Neuron (in vitro differentiated cells): ENCODE measurements around the gene JAZF1.

Experiments
- H2AFZ ChIP-seq: one replicate; pipeline ENCODE4 v1.6.1; 2013; ENCODE audit warnings: low read depth, mild to moderate bottlenecking, inconsistent platforms, low read length, moderate library complexity
- H3K27me3 ChIP-seq: one replicate; pipeline ENCODE4 v1.6.1; 2013; ENCODE audit warnings: low read length; ENCODE audit not compliant: insufficient read depth
- H3K36me3 ChIP-seq: one replicate; pipeline ENCODE4 v1.6.1; 2013; ENCODE audit warnings: low read length; ENCODE audit not compliant: insufficient read depth
- H3K4me1 ChIP-seq: one replicate; pipeline ENCODE4 v1.6.1; 2013; ENCODE audit warnings: low read length; ENCODE audit not compliant: insufficient read depth
- H3K4me3 ChIP-seq: 2 replicates; pipeline ENCODE4 v1.5.1; 2013; ENCODE audit warnings: mild to moderate bottlenecking, low read length, moderate library complexity
- H3K9me3 ChIP-seq: one replicate; pipeline ENCODE4 v1.6.1; 2013; ENCODE audit warnings: low read length

The JAZF1 gene

DNA sequence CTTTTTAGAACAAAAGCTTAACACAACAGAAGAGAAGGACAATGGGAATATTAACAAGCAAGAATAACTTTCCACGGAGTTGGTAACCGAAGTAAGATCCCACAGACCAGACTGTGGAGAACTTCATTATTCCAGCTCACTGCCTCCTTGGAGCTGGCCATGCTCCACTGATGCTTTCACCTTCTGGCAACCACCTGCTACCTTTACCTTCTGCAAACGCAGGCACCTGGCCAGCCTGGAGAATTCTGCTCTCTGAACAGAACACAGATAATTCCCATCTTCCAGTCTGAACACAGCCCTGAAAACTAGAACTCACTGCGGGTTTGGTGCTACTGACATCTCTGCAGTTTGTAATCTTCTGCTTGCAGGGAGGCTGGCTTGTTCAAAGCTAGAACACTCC is 66.5 kb downstream of the JAZF1 start:
- H3K4me3 ChIP-seq, result no peak overlapping the region
- no peaks in the 10 kb centered on the region for H3K9me3 ChIP-seq
- H3K27me3 ChIP-seq, result peaks cover 3% of the 10 kb centered on the region
- no peak overlapping the region for H2AFZ ChIP-seq
- no peaks in the 10 kb centered on the region for H3K4me1 ChIP-seq
- no peaks in the 10 kb centered on the region for H3K36me3 ChIP-seq

- no peaks in the 10 kb centered on the region for H3K9me3 ChIP-seq
- no peak overlapping the region for H3K4me3 ChIP-seq
- H3K4me1 ChIP-seq, result no peaks in the 10 kb centered on the region
- no peak overlapping the region for H2AFZ ChIP-seq
- H3K27me3 ChIP-seq, result peaks cover 3% of the 10 kb centered on the region
- no peaks in the 10 kb centered on the region for H3K36me3 ChIP-seq
Measured at GRCh38 chr7:28112883-28113540, 67.6 kb downstream of the JAZF1 start.

GRCh38 chr7:28112467-28112866 is 68.1 kb downstream of the JAZF1 start:
- no peaks in the 10 kb centered on the region for H3K9me3 ChIP-seq
- H3K27me3 ChIP-seq, result peaks cover 3% of the 10 kb centered on the region
- no peaks in the 10 kb centered on the region for H3K4me1 ChIP-seq
- no peak overlapping the region for H3K4me3 ChIP-seq
- H3K36me3 ChIP-seq, result no peaks in the 10 kb centered on the region
- H2AFZ ChIP-seq, result no peak overlapping the region

DNA sequence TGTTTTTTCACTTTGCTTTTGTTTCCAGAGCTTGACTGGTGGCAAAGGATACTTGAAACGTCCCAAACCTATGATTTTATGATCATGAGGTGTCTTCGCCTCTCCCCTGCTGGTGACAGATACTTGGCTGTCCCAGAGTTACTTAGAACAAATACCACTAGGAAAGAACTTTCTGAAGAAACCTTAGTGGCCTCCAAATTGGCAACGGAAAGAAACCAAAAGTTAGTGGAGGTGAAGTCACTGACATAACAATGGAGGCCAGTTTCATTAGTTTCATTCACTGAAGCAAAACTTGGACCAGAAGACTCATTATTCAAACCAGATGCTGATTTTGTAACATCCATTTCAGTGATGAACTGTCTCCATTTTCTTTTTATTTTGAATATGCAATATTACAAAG is 68.6 kb downstream of the JAZF1 start:
- Histone ChIP-seq H3K36me3 (no peaks in the 10 kb centered on the region), H3K4me1 (no peaks in the 10 kb centered on the region), H3K9me3 (no peaks in the 10 kb centered on the region), H3K4me3 (no peak overlapping the region), H3K27me3 (peaks cover 3% of the 10 kb centered on the region), H2AFZ (no peak overlapping the region)

GRCh38 chr7:28110427-28111012 is 70.1 kb downstream of the JAZF1 start:
- Histone ChIP-seq H2AFZ (no peak overlapping the region), H3K4me3 (no peak overlapping the region), H3K4me1 (no peaks in the 10 kb centered on the region), H3K9me3 (no peaks in the 10 kb centered on the region), H3K36me3 (no peaks in the 10 kb centered on the region), H3K27me3 (peaks cover 3% of the 10 kb centered on the region)

GRCh38 chr7:28108747-28109146 is 71.8 kb downstream of the JAZF1 start:
- Histone ChIP-seq H2AFZ (no peak overlapping the region), H3K4me3 (no peak overlapping the region), H3K36me3 (no peaks in the 10 kb centered on the region), H3K4me1 (no peaks in the 10 kb centered on the region), H3K9me3 (no peaks in the 10 kb centered on the region), H3K27me3 (no peaks in the 10 kb centered on the region)

DNA sequence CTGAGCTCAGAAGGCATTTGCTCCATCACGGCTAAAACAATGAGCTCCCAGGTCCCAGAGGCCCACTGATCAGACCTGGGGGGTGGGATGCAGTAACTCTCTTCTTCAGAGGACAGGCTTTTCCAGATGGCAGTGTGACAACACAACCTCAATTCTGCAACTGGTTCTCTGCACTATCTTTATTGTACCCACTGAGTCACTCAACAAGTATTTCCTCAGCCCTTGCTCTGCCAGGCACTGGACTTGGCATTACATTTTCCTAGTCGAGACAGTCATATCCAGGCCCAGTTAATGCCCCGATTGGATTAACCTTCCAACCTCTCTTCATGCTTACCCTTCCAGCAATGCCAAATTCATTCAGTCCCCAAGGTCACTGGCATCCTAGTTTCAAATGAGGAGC is 72.6 kb downstream of the JAZF1 start:
- Histone ChIP-seq H2AFZ (no peak overlapping the region), H3K27me3 (no peaks in the 10 kb centered on the region), H3K4me3 (no peak overlapping the region), H3K4me1 (no peaks in the 10 kb centered on the region), H3K36me3 (no peaks in the 10 kb centered on the region), H3K9me3 (no peaks in the 10 kb centered on the region)

DNA sequence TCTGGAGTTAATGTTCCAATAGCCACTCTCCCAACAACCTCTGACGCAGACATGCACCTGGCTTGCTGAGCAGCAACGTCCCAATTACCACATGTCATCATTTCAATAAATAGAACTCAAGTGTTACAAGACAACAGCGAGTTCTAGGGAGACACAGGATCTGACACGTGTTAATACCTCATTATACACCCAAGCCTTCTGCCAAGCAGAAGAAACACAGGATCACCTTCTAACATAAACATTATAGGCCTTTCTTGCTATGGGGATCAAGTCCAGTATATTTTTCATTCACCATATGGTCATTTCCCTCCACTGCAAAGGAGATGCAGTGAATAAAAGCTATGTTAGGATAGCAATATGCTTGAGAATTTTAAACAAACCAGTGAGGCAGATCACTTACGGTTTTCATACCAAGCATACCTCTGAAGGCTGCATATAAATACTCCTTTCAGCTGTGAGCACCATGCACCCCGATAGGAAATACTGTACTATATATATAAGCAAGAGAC is 74.2 kb downstream of the JAZF1 start:
- no peaks in the 10 kb centered on the region for H3K36me3 ChIP-seq

GRCh38 chr7:28105234-28105633 is 75.4 kb downstream of the JAZF1 start:
- no peaks in the 10 kb centered on the region for H3K4me1 ChIP-seq
- no peaks in the 10 kb centered on the region for H3K36me3 ChIP-seq
- no peaks in the 10 kb centered on the region for H3K9me3 ChIP-seq
- H3K4me3 ChIP-seq, result no peak overlapping the region
- H3K27me3 ChIP-seq, result no peaks in the 10 kb centered on the region
- no peak overlapping the region for H2AFZ ChIP-seq

More for the DNA sequence above, 74.2 kb downstream of the JAZF1 start:
- Histone ChIP-seq H3K4me3 (no peak overlapping the region), H3K4me1 (no peaks in the 10 kb centered on the region), H3K9me3 (no peaks in the 10 kb centered on the region), H2AFZ (no peak overlapping the region), H3K27me3 (no peaks in the 10 kb centered on the region)

GRCh38 chr7:28104811-28105210 is 75.8 kb downstream of the JAZF1 start:
- no peak overlapping the region for H3K4me3 ChIP-seq
- no peaks in the 10 kb centered on the region for H3K36me3 ChIP-seq
- no peaks in the 10 kb centered on the region for H3K27me3 ChIP-seq
- H3K4me1 ChIP-seq, result no peaks in the 10 kb centered on the region
- no peak overlapping the region for H2AFZ ChIP-seq
- H3K9me3 ChIP-seq, result no peaks in the 10 kb centered on the region

DNA sequence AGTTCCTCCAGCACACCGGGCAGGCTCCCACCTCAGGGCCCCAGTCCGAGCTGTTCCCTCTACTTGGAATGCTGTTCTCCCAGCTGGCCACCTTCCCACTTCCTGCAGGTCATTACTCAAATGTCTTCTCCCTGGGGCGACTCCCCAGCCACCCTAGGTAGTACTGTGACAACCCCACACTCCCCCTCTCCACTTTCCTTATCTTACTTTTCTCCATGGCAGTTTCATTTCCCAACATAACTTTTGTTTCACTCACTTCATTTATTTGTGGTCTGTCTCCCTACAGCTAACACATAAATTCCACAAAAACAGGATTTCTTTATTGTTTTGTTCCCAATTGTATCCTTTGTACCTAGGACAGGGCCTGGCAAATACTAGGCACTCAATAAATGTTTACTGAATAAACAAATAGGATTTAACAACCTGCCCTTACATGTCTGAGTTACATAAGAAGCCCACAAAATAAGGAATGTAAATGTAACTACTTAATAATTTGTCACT is 76.5 kb downstream of the JAZF1 start:
- Histone ChIP-seq H3K4me3 (no peak overlapping the region), H2AFZ (no peak overlapping the region), H3K4me1 (no peaks in the 10 kb centered on the region), H3K9me3 (no peaks in the 10 kb centered on the region), H3K27me3 (no peaks in the 10 kb centered on the region), H3K36me3 (no peaks in the 10 kb centered on the region)

DNA sequence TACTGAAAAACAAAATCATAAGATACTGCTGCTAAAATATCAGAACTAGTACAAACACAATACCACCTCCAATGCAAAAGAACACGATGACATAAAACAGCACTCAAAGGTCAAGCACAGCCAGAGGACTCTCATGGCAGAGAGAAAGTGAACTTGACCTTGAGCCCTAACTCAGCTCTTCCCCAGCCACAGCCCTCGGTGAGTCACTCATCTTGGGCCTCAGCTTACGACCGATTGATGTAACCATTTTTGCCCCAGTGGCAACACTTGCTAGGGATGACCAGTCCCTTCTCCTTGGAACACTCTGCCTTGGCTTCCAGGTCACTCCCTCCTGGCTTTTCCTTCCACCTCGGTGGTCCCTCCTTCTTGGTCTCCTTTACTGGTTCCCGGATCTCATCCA is 77.8 kb downstream of the JAZF1 start:
- Histone ChIP-seq H3K27me3 (no peaks in the 10 kb centered on the region), H3K4me1 (no peaks in the 10 kb centered on the region), H3K36me3 (no peaks in the 10 kb centered on the region), H3K4me3 (no peak overlapping the region), H2AFZ (no peak overlapping the region), H3K9me3 (no peaks in the 10 kb centered on the region)

DNA sequence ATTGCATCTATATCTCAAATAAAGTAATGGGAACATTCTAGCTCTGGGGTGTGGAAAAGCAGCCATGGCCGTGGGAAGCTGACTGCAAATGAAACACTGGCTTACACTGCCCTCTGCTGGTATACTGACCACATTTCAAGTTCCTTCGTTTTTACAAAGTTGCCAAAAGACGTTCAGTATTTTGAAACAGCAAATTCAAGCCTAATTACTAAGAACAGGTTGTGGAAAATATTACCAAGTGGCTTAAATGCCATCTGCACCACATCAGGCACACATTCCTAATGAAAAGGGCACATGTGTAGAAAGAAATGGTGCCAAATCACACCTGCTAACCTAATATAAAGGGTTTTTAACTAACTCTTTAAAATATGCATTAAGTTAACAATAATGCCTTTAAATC is 83.9 kb downstream of the JAZF1 start:
- Histone ChIP-seq H2AFZ (no peak overlapping the region), H3K36me3 (no peaks in the 10 kb centered on the region), H3K4me3 (no peak overlapping the region), H3K4me1 (no peaks in the 10 kb centered on the region), H3K27me3 (no peaks in the 10 kb centered on the region), H3K9me3 (no peaks in the 10 kb centered on the region)
